GM15510 (cell line): ENCODE data around the gene THSD7A.

ENCODE experiments used
- POLR2A ChIP-seq: IDR thresholded peaks from 3 replicates; pipeline ENCODE4 v1.6.1; 2011; ENCODE audit warnings: borderline replicate concordance; ENCODE audit not compliant: insufficient read length; ENCODE audit errors: extremely low read depth

THSD7A gene

GRCh38 chr7:11328309-11328708 lies 503.7 kb downstream of the THSD7A start:
- TF ChIP-seq POLR2A = no peak

GRCh38 chr7:11327633-11328032 lies 504.4 kb downstream of the THSD7A start:
- TF ChIP-seq POLR2A = no peak
